OCI-LY1 (cell line): ENCODE results near the gene LCE1B.

ENCODE experiments used
- H2AFZ ChIP-seq: fragments of 200-600 bp; sonication (generic), shearing (Covaris generic); 2 replicates; pipeline ENCODE4 v1.6.0; 2014; ENCODE audit warnings: antibody characterized with exemption, mild to moderate bottlenecking, low read length
- H3F3A ChIP-seq: fragments of 200-600 bp; sonication (generic), shearing (Covaris generic); 2 replicates; pipeline ENCODE4 v1.6.0; 2014; ENCODE audit warnings: mild to moderate bottlenecking, antibody characterized with exemption, low read length, moderate library complexity; ENCODE audit not compliant: insufficient read depth
- H3K27ac ChIP-seq: fragments of 200-600 bp; sonication (generic); 2 replicates; pipeline ENCODE4 v1.5.1; 2014; ENCODE audit warnings: low read length, mixed run types, mild to moderate bottlenecking, low read depth; ENCODE audit not compliant: poor library complexity, severe bottlenecking
- H3K27me3 ChIP-seq: fragments of 200-600 bp; sonication (generic); 2 replicates; pipeline ENCODE4 v1.6.0; 2014; ENCODE audit warnings: antibody characterized with exemption, mild to moderate bottlenecking, low read length, moderate library complexity; ENCODE audit not compliant: insufficient read depth
- H3K36me3 ChIP-seq: fragments of 200-600 bp; sonication (generic); 2 replicates; pipeline ENCODE4 v1.6.1; 2014; ENCODE audit warnings: mild to moderate bottlenecking, antibody characterized with exemption, low read length, moderate library complexity, mixed read lengths; ENCODE audit not compliant: insufficient read depth
- H3K4me1 ChIP-seq: fragments of 200-600 bp; sonication (generic); 2 replicates; pipeline ENCODE4 v1.5.1; 2014; ENCODE audit warnings: mild to moderate bottlenecking, low read length, moderate library complexity; ENCODE audit not compliant: insufficient read depth, severe bottlenecking
- H3K4me2 ChIP-seq: fragments of 200-600 bp; sonication (generic), shearing (Covaris generic); 2 replicates; pipeline ENCODE4 v1.6.1; 2014; ENCODE audit warnings: low read length
- H3K4me3 ChIP-seq: fragments of 200-600 bp; sonication (generic); 2 replicates; pipeline ENCODE4 v1.5.1; 2014; ENCODE audit warnings: low read length, low read depth, mild to moderate bottlenecking, mixed read lengths; ENCODE audit not compliant: poor library complexity, severe bottlenecking
- H3K79me2 ChIP-seq: fragments of 200-600 bp; shearing (Covaris generic); 2 replicates; pipeline ENCODE4 v1.6.1; 2016; ENCODE audit warnings: mixed run types, low read length, mixed read lengths; ENCODE audit not compliant: insufficient read depth
- H3K9ac ChIP-seq: fragments of 200-600 bp; sonication (generic), shearing (Covaris generic); 2 replicates; pipeline ENCODE4 v1.6.1; 2014; ENCODE audit warnings: mild to moderate bottlenecking, low read length, mixed read lengths
- H3K9me2 ChIP-seq: fragments of 200-600 bp; sonication (generic), shearing (Covaris generic); 2 replicates; pipeline ENCODE4 v1.6.1; 2014; ENCODE audit warnings: low read depth, mild to moderate bottlenecking, low read length, mixed read lengths
- H3K9me3 ChIP-seq: fragments of 200-600 bp; shearing (Covaris generic); 2 replicates; pipeline ENCODE4 v1.6.1; 2014; ENCODE audit warnings: low read length, mixed read lengths
- H4K20me1 ChIP-seq: fragments of 200-600 bp; sonication (generic), shearing (Covaris generic); 2 replicates; pipeline ENCODE4 v1.6.0; 2016; ENCODE audit warnings: mild to moderate bottlenecking, low read length; ENCODE audit not compliant: insufficient read depth
- EZH2 ChIP-seq: fragments of 200-600 bp; sonication (generic), shearing (Covaris generic); IDR thresholded peaks from 2 replicates; pipeline ENCODE4 v1.8.0; 2017; ENCODE audit warnings: borderline replicate concordance, mixed run types, mild to moderate bottlenecking, antibody characterized with exemption, low read length, moderate library complexity, mixed read lengths
- TF ChIP-seq, protein P1 (sequence below): fragments of 200-600 bp; sonication (generic), shearing (Covaris generic); IDR thresholded peaks from 2 replicates; pipeline ENCODE4 v1.5.1; 2017; ENCODE audit warnings: mild to moderate bottlenecking, antibody characterized with exemption, low read length, moderate library complexity, mixed read lengths

LCE1B gene

DNA sequence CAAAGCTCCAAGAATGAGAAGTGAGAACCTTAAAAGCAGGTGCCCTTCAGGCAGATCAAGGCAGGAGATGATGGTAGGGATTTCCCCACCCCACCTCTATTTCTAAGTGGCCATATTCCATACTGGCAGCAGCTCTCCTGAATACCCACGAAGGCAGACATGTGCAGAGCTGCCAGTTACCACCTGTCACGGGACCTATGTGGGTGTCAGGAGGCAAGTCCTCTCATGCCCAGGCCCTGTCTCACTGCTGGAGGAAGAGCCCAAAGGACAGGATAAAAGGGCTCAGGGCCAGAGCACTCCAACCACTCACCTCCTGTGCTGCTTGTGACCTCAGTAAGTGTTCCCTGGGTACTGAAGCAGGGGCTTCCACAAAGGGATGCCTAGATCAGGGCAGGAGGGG is 721 bp upstream of the LCE1B start:
- no peak overlapping the region for H2AFZ ChIP-seq
- H3K4me2 ChIP-seq, result no peak overlapping the region
- no peak overlapping the region for H3K4me3 ChIP-seq
- H3K4me1 ChIP-seq, result no peaks in the 10 kb centered on the region
- TF ChIP-seq, protein P1, sequence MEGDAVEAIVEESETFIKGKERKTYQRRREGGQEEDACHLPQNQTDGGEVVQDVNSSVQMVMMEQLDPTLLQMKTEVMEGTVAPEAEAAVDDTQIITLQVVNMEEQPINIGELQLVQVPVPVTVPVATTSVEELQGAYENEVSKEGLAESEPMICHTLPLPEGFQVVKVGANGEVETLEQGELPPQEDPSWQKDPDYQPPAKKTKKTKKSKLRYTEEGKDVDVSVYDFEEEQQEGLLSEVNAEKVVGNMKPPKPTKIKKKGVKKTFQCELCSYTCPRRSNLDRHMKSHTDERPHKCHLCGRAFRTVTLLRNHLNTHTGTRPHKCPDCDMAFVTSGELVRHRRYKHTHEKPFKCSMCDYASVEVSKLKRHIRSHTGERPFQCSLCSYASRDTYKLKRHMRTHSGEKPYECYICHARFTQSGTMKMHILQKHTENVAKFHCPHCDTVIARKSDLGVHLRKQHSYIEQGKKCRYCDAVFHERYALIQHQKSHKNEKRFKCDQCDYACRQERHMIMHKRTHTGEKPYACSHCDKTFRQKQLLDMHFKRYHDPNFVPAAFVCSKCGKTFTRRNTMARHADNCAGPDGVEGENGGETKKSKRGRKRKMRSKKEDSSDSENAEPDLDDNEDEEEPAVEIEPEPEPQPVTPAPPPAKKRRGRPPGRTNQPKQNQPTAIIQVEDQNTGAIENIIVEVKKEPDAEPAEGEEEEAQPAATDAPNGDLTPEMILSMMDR, result no peak
- TF ChIP-seq EZH2, result no peak
- H3K9me2 ChIP-seq, result no peaks in the 10 kb centered on the region
- no peaks in the 10 kb centered on the region for H3K27me3 ChIP-seq
- H3K79me2 ChIP-seq, result no peaks in the 10 kb centered on the region
- H3F3A ChIP-seq, result no peaks in the 10 kb centered on the region
- H3K9me3 ChIP-seq, result no peaks in the 10 kb centered on the region
- no peaks in the 10 kb centered on the region for H3K36me3 ChIP-seq
- H4K20me1 ChIP-seq, result no peaks in the 10 kb centered on the region
- H3K27ac ChIP-seq, result no peak overlapping the region
- H3K9ac ChIP-seq, result no peak overlapping the region

DNA sequence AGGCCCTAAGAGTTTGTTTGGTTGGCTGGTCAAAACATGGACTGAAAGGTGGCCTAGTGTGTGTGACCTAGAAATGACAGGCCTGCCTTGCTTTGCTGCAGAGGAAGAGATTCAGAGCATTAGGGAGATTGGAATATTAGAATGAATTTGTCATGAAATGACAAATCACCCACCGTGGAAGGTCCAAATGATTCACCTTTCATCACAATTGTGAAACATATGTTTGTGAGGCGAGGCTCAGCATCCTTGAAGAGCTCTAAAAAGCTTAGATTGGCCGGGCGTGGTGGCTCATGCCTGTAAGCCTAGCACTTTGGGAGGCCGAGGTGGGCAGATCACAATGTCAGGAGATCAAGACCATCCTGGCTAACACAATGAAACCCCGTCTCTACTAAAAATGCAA is 5.5 kb downstream of the LCE1B start:
- H2AFZ ChIP-seq, result no peak overlapping the region
- no peaks in the 10 kb centered on the region for H3K9me3 ChIP-seq
- no peaks in the 10 kb centered on the region for H4K20me1 ChIP-seq
- no peak overlapping the region for H3K27ac ChIP-seq
- no peaks in the 10 kb centered on the region for H3K4me1 ChIP-seq
- no peaks in the 10 kb centered on the region for H3K27me3 ChIP-seq
- TF ChIP-seq, protein P1, result no peak
- TF ChIP-seq EZH2, result no peak
- no peak overlapping the region for H3K4me3 ChIP-seq
- no peaks in the 10 kb centered on the region for H3K9me2 ChIP-seq
- no peaks in the 10 kb centered on the region for H3K36me3 ChIP-seq
- H3K9ac ChIP-seq, result no peak overlapping the region
- H3K4me2 ChIP-seq, result no peak overlapping the region
- H3K79me2 ChIP-seq, result no peaks in the 10 kb centered on the region
- no peaks in the 10 kb centered on the region for H3F3A ChIP-seq

DNA sequence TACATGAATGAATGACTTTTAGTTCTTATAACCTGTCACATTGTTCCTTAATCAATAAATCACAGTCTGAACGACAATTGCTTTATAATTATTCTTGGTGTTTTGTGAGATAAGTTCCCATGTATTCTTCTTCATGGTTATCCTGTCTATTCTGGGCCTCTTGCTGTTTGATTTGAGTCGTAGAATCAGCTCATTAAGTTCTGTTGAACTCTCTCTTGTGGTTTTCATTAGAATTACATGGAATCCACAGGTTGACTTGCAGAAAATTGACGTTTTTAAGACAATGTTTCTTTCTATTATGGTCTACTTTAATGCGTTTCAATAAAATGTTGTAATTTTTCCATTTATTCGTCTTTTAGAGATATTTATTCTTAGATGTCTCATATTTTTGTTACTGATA is 11.5 kb downstream of the LCE1B start:
- no peaks in the 10 kb centered on the region for H3K36me3 ChIP-seq
- no peak overlapping the region for H3K4me2 ChIP-seq
- no peak overlapping the region for H3K27ac ChIP-seq
- no peaks in the 10 kb centered on the region for H3K4me1 ChIP-seq
- no peak overlapping the region for H3K9ac ChIP-seq
- H3K9me2 ChIP-seq, result no peaks in the 10 kb centered on the region
- no peaks in the 10 kb centered on the region for H3K27me3 ChIP-seq
- no peaks in the 10 kb centered on the region for H4K20me1 ChIP-seq
- no peak for TF ChIP-seq EZH2
- TF ChIP-seq, protein P1, result no peak
- H3K9me3 ChIP-seq, result no peaks in the 10 kb centered on the region
- H3K4me3 ChIP-seq, result no peak overlapping the region
- H3F3A ChIP-seq, result no peaks in the 10 kb centered on the region
- no peaks in the 10 kb centered on the region for H3K79me2 ChIP-seq
- H2AFZ ChIP-seq, result no peak overlapping the region
